ENCODE results near the gene CADPS. TPM values are rescaled to one million over a fixed set of nuclear protein-coding genes. Genes with fewer than 3 reads are reported as not detected.

The CADPS gene
- total RNA-seq, 1 experiment from 2014 or later, result not detected

DNA sequence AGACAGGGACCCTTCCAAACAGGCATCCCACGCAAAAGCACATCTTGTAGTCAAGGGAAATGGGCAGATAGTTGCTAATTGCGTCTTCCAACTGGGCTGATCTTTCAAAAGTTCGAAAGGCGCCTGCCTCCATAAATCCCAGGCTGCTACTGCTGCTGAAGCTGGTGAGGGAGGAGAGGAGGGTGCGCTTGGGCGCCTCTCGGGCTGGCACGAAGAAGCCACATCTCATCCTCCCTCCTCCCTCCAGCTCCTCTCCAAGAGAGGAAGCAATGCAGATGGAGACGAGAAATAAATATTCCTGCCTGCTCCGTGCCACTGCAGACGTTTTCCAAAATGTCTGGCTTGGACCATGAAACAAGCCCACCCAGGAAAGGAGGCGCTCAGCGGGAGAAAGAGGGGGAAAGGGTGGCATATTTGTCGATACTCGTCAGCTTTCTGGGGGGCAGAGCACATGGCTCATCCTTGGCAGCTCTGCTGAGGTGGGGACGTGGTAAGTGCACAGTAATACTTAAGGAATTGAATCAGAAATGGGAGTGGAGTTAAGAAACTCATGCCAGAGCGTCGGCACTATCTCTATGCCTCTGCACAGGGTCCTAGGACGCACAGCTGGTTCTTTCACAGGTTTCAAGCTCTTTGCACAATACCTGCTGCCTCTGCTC is 413.0 kb downstream of the CADPS start:
- no TSS peak for BruUV-seq (replicated peaks)
- Histone ChIP-seq H3K4me1 (ENCODE audit: insufficient read depth, low read length, poor library complexity, severe bottlenecking) (no peaks in the 10 kb centered on the region), H3K27ac (ENCODE audit: low read depth, low read length, poor library complexity, severe bottlenecking) (no peak overlapping the region), H3K27me3 (replicated peaks; ENCODE audit: insufficient read depth, low read depth, low read length, poor library complexity) (peaks cover 24% of the 10 kb centered on the region), H3K9me3 (ENCODE audit: low read depth, low read length, poor library complexity, severe bottlenecking) (no peaks in the 10 kb centered on the region), H3K4me3 (ENCODE audit: low read depth, low read length, poor library complexity, severe bottlenecking) (no peak overlapping the region), H3K36me3 (ENCODE audit: insufficient read depth, low read length, poor library complexity, severe bottlenecking) (no peaks in the 10 kb centered on the region)
- POLR2A ChIA-PET (ENCODE audit: low non-redundant PET), result no interaction called here
- TF ChIP-seq, protein P1, sequence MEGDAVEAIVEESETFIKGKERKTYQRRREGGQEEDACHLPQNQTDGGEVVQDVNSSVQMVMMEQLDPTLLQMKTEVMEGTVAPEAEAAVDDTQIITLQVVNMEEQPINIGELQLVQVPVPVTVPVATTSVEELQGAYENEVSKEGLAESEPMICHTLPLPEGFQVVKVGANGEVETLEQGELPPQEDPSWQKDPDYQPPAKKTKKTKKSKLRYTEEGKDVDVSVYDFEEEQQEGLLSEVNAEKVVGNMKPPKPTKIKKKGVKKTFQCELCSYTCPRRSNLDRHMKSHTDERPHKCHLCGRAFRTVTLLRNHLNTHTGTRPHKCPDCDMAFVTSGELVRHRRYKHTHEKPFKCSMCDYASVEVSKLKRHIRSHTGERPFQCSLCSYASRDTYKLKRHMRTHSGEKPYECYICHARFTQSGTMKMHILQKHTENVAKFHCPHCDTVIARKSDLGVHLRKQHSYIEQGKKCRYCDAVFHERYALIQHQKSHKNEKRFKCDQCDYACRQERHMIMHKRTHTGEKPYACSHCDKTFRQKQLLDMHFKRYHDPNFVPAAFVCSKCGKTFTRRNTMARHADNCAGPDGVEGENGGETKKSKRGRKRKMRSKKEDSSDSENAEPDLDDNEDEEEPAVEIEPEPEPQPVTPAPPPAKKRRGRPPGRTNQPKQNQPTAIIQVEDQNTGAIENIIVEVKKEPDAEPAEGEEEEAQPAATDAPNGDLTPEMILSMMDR (conservative IDR thresholded peaks at IDR 0.05; ENCODE audit: low read depth, low read length), result no peak
- no peak for TF ChIP-seq EZH2 (IDR thresholded peaks at IDR 0.05; ENCODE audit: borderline replicate concordance, low read depth, low read length, poor library complexity, severe bottlenecking)
- DNase-seq (ENCODE audit: low spot score), result no peak
- intact Hi-C loops (cut with micrococcal nuclease; ENCODE audit: unreplicated experiment), result no loop called here
- CTCF ChIA-PET, result no interaction called here

DNA sequence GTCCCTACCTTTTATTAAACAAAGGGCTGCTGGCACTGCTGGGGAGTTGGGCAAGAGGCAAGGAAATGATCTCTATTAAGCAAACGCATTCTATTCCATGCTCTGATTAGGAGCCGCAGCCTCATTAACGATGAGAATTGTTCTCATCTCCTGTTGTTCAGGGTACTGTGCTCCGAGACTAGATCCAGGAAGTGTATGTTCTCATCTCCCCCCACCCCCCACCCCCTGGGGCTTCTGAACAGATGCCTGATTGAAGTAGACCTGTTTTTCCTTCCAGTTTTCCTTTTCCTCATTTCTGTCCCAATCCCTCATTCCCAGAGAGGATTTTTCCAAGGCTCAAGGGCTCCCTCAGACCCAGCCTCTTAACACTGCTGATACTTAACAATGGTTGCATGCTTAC is 420.3 kb downstream of the CADPS start:
- BruUV-seq (replicated peaks), result no TSS peak
- Histone ChIP-seq H3K4me3 (ENCODE audit: low read depth, low read length, poor library complexity, severe bottlenecking) (no peak overlapping the region), H3K4me1 (ENCODE audit: insufficient read depth, low read length, poor library complexity, severe bottlenecking) (no peaks in the 10 kb centered on the region), H3K9me3 (ENCODE audit: low read depth, low read length, poor library complexity, severe bottlenecking) (no peaks in the 10 kb centered on the region), H3K27ac (ENCODE audit: low read depth, low read length, poor library complexity, severe bottlenecking) (no peak overlapping the region), H3K36me3 (ENCODE audit: insufficient read depth, low read length, poor library complexity, severe bottlenecking) (no peaks in the 10 kb centered on the region), H3K27me3 (replicated peaks; ENCODE audit: insufficient read depth, low read depth, low read length, poor library complexity) (peaks cover 18% of the 10 kb centered on the region)
- ChIA-PET POLR2A (ENCODE audit: low non-redundant PET) (no interaction called here), CTCF (no interaction called here)
- DNase-seq (ENCODE audit: low spot score), result no peak
- TF ChIP-seq, protein P1 (conservative IDR thresholded peaks at IDR 0.05; ENCODE audit: low read depth, low read length), result no peak
- TF ChIP-seq EZH2 (IDR thresholded peaks at IDR 0.05; ENCODE audit: borderline replicate concordance, low read depth, low read length, poor library complexity, severe bottlenecking), result no peak
- intact Hi-C loops (cut with micrococcal nuclease; ENCODE audit: unreplicated experiment), result no loop called here

DNA sequence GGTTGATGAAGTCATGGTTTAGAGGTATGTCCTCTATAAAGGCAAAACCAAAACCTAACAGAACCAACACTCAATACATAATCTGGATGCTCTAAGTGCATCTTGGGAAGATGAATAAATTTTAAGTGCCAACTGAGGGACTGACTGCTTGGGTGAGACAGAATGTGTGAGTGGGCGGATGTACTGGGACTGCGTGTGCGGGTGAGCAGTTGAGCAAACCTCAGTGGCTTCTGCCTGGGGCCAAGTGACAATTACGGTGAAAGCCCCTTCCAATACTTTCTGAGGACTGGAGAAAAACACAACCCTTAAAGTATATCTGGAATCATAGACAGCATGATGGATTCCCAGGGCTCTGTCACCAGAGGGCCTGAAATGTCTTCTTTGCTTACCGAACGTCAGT is 421.8 kb downstream of the CADPS start:
- no peak overlapping the region for H3K4me3 ChIP-seq (ENCODE audit: low read depth, low read length, poor library complexity, severe bottlenecking)
- BruUV-seq (replicated peaks), result no TSS peak
- no peaks in the 10 kb centered on the region for H3K4me1 ChIP-seq (ENCODE audit: insufficient read depth, low read length, poor library complexity, severe bottlenecking)
- peaks cover 18% of the 10 kb centered on the region for H3K27me3 ChIP-seq (replicated peaks; ENCODE audit: insufficient read depth, low read depth, low read length, poor library complexity)
- H3K27ac ChIP-seq (ENCODE audit: low read depth, low read length, poor library complexity, severe bottlenecking), result no peak overlapping the region
- H3K9me3 ChIP-seq (ENCODE audit: low read depth, low read length, poor library complexity, severe bottlenecking), result no peaks in the 10 kb centered on the region
- no peaks in the 10 kb centered on the region for H3K36me3 ChIP-seq (ENCODE audit: insufficient read depth, low read length, poor library complexity, severe bottlenecking)
- intact Hi-C loops (cut with micrococcal nuclease; ENCODE audit: unreplicated experiment), result no loop called here
- TF ChIP-seq EZH2 (IDR thresholded peaks at IDR 0.05; ENCODE audit: borderline replicate concordance, low read depth, low read length, poor library complexity, severe bottlenecking), result no peak
- TF ChIP-seq, protein P1 (conservative IDR thresholded peaks at IDR 0.05; ENCODE audit: low read depth, low read length), result no peak
- CTCF ChIA-PET, result no interaction called here
- POLR2A ChIA-PET (ENCODE audit: low non-redundant PET), result no interaction called here
- DNase-seq (ENCODE audit: low spot score), result no peak

Measured in A673 (cell line).